ENCODE data around the gene OR52J3. TPM values are rescaled to one million over a fixed set of nuclear protein-coding genes. Genes with fewer than 3 reads are reported as not detected.
A peak's percentile ranks its signal among the peaks of the same experiment; 100 is the strongest.
"Not testable (repeated sequence)": the region's sequence is repeated elsewhere in the genome, so short reads cannot be mapped to it uniquely, and the experiment has no call there.

Gene OR52J3
- not detected in 2 replicates for total RNA-seq (2014; rRNA removed; shearing (Covaris generic))

DNA sequence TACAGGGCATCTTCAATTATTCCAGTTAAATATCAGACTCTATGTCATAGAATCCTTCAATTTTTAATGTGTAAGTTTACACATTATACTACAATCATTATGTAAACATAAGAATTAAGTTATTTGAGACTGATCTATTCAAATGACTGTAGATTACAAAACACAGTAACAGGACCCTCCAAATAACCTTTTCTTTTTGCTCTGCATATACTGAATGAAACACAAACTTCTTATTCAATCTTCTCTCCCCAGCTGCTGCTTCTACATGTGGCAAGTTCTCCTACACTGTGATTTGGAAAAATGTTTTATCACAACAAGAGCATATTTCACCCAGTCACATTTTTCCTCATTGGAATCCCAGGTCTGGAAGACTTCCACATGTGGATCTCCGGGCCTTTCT lies at the start of gene OR52J3:
TSS of gene OR52J3 (plus strand) at position 301 of the 400 bp plus-strand sequence. CDS start at position 301, 0 bp downstream.
- no peak for DNase-seq (ENCODE audit: low spot score)

DNA sequence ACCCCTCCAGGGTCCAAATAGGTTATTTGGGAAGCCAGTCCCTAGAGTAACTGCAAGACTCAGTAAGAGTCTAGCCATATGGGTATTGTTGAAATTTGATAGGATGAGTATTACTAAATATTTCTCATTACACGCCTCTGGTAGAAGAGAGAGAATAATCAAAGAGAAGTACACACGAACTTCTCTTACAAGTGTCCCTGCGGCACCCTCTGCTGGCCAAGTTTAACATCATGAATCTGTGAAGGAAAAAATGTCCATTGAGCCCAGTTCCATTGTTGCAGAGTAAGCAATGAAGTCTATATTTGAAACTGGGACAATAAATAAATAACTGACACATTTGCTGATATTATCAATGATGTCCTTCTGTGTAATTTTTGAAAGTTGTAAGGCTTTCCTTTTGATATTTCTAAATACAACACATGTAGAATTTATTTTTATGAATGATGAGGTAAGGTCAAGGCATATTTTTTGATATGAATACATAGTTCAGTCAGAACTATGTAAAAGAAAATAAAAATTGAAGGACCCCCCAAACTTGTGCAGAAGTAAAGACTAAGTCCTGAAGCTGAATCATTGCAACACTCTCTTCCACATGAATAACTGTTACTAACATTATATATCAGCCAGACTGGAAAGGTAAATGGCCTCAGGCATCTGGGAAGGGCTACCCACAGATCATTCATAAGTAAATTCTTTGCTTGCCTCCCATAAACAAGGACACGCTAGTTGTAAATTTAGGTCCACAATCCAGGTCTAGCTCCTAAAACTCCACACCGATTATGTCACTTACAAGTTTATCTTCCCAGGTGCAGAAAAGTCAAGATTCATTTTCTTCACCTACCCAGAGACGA lies 41.7 kb upstream of the OR52J3 start:
- DNase-seq (ENCODE audit: low spot score), result peak; percentile 84

GRCh38 chr11:5007561-5007960 lies 38.8 kb upstream of the OR52J3 start:
- DNase-seq (ENCODE audit: low spot score), result no peak

GRCh38 chr11:5011254-5011653 lies 35.1 kb upstream of the OR52J3 start:
- no peak for DNase-seq (ENCODE audit: low spot score)

GRCh38 chr11:5013012-5013411 lies 33.3 kb upstream of the OR52J3 start:
- DNase-seq (ENCODE audit: low spot score), result no peak

GRCh38 chr11:5021996-5022395 lies 24.3 kb upstream of the OR52J3 start:
- no peak for DNase-seq (ENCODE audit: low spot score)

GRCh38 chr11:5036669-5037068 lies 9.7 kb upstream of the OR52J3 start:
- DNase-seq (ENCODE audit: low spot score), result no peak

GRCh38 chr11:5037926-5038325 lies 8.4 kb upstream of the OR52J3 start:
- no peak for DNase-seq (ENCODE audit: low spot score)

DNA sequence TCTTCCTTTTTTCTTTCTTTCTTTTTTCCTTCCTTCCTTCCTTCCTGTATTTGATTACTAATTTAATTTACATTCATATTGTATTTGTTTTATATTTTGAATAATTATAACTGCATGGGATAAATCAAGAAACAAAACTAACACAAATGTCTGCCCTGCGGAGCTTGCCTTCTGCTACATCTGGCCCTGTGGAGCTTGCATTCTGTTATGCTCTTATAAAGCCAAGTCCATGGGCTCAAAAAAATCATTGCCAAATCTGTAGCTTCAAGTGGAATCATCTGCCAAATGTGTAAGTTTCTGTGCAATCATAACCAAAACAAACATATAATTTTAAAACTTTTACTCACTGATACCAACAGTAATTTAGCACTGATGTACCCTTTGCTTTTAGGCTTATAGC lies 8.0 kb upstream of the OR52J3 start:
- no peak for DNase-seq (ENCODE audit: low spot score)

DNA sequence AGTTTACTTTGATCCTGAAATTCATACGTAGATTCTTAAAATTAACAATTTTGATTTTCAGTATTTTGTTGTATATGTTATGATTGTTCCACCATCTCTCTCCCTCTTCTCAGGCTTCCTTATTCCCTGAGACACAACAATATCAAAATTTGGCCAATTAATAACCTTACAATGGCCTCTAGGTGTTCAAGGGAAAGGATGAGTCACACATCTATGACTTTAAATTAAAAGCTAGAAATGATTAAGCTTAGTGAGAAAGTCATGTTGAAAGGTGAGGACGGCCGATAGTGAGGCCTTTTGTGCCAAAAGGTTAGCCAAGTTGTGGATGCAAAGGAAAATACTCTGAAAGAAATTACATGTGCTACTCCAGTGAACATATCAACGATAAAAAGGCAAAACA lies 5.5 kb upstream of the OR52J3 start:
- DNase-seq (ENCODE audit: low spot score), result no peak

DNA sequence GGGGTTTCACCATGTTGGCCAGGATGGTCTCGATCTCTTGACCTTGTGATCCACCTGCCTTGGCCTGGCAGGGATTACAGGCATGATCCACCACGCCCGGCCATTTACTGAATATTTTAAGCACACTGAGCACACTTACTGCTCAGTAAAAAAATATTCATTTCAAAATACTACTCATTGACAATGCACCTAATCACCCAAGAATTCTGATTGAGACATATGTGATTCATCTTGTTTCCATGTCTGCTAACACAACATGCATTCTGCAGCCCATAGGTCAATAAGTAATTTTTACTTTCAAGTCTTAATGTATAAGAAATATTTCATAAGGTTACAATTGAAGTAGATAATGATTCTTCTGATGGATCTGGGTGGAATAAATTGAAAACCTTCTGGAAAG lies 4.2 kb upstream of the OR52J3 start:
- no peak for DNase-seq (ENCODE audit: low spot score)

DNA sequence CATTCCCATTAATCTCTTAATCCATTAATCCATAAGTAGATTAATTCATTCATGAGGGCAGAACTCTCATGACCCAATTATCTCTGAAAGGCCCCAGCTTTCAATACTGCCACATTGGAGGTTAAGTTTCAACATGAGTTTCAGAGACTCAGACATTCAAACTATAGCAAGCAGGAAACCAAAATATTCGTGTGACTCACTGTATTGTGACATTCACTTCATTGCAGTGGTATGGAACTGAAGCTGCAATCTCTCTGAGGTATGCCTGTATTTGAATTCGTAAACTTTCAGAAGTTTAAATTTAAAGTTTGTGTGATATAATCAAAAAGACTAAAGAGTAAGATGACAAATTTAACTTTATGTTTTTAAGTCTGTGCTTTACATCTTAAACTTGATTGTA lies 2.9 kb upstream of the OR52J3 start:
- no peak for DNase-seq (ENCODE audit: low spot score)

- no peak for DNase-seq (ENCODE audit: low spot score)
These were observed 516 bp downstream of the OR52J3 start for GRCh38 chr11:5046754-5047330.

DNA sequence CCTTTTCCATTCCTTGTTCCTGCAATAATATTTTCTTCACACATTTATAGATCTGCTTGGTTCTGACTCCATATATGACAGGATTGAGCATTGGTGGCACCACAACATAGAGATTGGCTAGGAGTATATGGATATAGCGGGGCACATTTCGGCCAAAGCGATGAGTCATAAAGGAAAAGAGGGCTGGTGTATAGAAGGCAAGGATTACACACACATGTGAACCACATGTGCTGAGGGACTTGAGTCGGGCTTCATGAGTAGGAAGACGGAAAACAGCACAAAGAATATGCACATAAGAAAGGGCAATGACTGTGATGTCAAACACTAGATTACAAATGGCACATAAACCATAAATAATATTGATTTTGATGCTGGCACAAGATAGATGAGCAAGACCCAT lies 12.4 kb downstream of the OR52J3 start:
- DNase-seq (ENCODE audit: low spot score), result not testable (repeated sequence)

- DNase-seq (ENCODE audit: low spot score), result no peak
These were observed 13.1 kb downstream of the OR52J3 start, which contains the start of gene OR52E2 for GRCh38 chr11:5059391-5059790. Gene OR52E2, minus strand, starts transcription at chr11:5059627. Its CDS starts 0 bp downstream, at chr11:5059627.

- DNase-seq (ENCODE audit: low spot score), result no peak
These were observed 18.7 kb downstream of the OR52J3 start for GRCh38 chr11:5065027-5065426.

- DNase-seq (ENCODE audit: low spot score), result no peak
These were observed 22.9 kb downstream of the OR52J3 start, which contains the start of gene OR52E1 for GRCh38 chr11:5069272-5069671. Gene OR52E1, plus strand, starts transcription at chr11:5069572.

GRCh38 chr11:5071799-5072198 lies 25.5 kb downstream of the OR52J3 start:
- no peak for DNase-seq (ENCODE audit: low spot score)

DNA sequence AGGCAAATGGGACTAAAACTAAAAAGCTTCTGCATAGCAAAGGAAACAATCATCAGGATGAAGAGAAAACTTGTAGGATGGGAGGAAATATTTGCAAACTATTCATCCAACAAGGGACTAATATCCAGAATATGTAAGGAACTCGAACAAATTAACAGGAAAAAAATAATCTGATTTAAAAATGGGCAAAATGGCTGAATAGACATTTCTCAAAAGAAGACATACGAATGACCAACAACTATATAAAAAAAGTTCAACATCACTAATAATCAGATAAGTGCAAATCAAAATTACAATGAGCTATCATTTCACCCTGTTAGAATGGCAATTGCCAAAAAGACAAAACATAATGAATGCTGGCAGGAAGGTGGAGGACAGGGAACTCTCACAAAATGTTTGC lies 35.1 kb downstream of the OR52J3 start:
- no peak for DNase-seq (ENCODE audit: low spot score)

- no peak for DNase-seq (ENCODE audit: low spot score)
These were observed 37.3 kb downstream of the OR52J3 start for GRCh38 chr11:5083602-5084001.

DNA sequence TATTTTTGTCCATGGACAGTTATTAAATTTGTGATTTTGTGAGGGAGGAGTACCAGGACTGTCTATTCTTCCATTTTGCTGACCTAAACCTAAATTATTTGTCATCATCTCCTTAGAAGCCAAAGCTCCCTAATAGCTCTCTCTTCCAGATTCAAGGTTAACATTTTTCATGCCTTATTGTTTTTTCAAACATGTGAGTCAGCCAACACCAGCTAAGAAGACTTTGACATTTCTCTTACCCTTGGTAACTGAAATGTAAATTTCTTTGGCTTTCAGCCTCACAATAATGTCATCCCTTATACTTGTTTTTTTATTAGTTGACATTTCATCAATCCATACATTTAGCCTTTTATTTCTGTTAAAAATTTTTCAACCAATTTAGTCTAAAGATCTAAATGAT lies 42.2 kb downstream of the OR52J3 start:
- no peak for DNase-seq (ENCODE audit: low spot score)

DNA sequence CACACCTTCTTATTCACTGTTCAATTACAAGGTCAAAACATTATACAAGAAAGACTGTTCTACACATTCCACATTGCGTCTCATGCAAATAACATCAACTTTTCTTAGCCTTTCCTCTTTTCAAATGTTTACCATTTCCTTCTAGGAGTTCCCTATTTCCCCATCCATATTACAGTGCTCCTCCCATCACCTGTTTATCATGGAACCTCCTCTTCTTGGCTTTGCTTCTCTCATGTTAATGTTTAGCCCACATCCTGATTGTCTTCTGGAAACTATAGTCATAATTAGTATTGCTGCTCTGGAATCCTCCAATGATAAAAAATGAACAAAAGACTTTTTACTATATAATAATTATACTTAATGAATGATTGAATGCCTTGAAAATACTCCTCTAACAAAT lies 44.3 kb downstream of the OR52J3 start:
- peak; percentile 7 for DNase-seq (ENCODE audit: low spot score)
